BJ (cell line): ENCODE data around the gene PLCG1. TPM values are rescaled to one million over a fixed set of nuclear protein-coding genes. Genes with fewer than 3 reads are reported as not detected.

Experiments
- CTCF ChIA-PET: fragments of 350-600 bp; formaldehyde crosslinking; extraction: SDS; loops from one replicate; lab custom pipeline; 2021; ENCODE audit warnings: antibody characterized with exemption, inconsistent platforms; lab: Yijun Ruan, JAX
- POLR2A ChIA-PET: fragments of 300-600 bp; sonication (Branson Sonifier 250); formaldehyde crosslinking; extraction: SDS; loops from one replicate; lab custom pipeline; 2021; ENCODE audit warnings: antibody characterized with exemption; lab: Charles Lee
- DNase-seq: peaks from one replicate; pipeline ENCODE4 v3.0.0-alpha.2; 2011; ENCODE audit warnings: low read depth
- H3K27me3 ChIP-seq: 2 replicates; pipeline ENCODE4 v1.6.0; 2011; ENCODE audit warnings: low read length; ENCODE audit not compliant: control insufficient read depth, insufficient read depth
- H3K36me3 ChIP-seq: 2 replicates; pipeline ENCODE4 v1.5.1; 2011; ENCODE audit warnings: low read length; ENCODE audit not compliant: control insufficient read depth, insufficient read depth
- H3K4me3 ChIP-seq: 2 replicates; pipeline ENCODE4 v1.5.1; 2011; ENCODE audit warnings: low read depth, mild to moderate bottlenecking, control low read depth, low read length
- CTCF ChIP-seq: IDR thresholded peaks from 2 replicates; pipeline ENCODE4 v1.5.1; 2011; ENCODE audit warnings: low read depth, mild to moderate bottlenecking, control low read depth, inconsistent platforms, low read length, moderate library complexity; ENCODE audit not compliant: insufficient read depth
- polyA plus RNA-seq: library from polyadenylated mRNA; depleted of rRNA; stranded (reverse); fragments of >200 nt; gene quantifications from 2 replicates; pipeline ENCODE4 v1.2.3, GENCODE V29; 2011

Gene PLCG1
- polyA plus RNA-seq, 1 experiment, result 46.5 TPM

- CTCF ChIA-PET, result no interaction called here
- no peak for DNase-seq
- H3K4me3 ChIP-seq, result no peak overlapping the region
- H3K36me3 ChIP-seq, result peaks cover 7% of the 10 kb centered on the region
- no peak for TF ChIP-seq CTCF
- POLR2A ChIA-PET, result interaction anchor here (0.6 kb wide), 1 partner anchor 26 kb away, joined by 7 read pairs; no protein-coding TSS in a partner anchor
- no peaks in the 10 kb centered on the region for H3K27me3 ChIP-seq
Observed at GRCh38 chr20:41196653-41197225, 59.4 kb downstream of the PLCG1 start.

GRCh38 chr20:41198443-41198842, 61.1 kb downstream of the PLCG1 start:
- CTCF ChIA-PET, result interaction anchor here (1.5 kb wide), 1 partner anchor 11 kb away, joined by 3 read pairs; no protein-coding TSS in a partner anchor
- Histone ChIP-seq H3K4me3 (no peak overlapping the region), H3K36me3 (peaks cover 4% of the 10 kb centered on the region), H3K27me3 (no peaks in the 10 kb centered on the region)
- POLR2A ChIA-PET, result no interaction called here
- no peak for DNase-seq
- TF ChIP-seq CTCF, result no peak

- no peak for TF ChIP-seq CTCF
- peaks cover 12% of the 10 kb centered on the region for H3K36me3 ChIP-seq
- no peak for DNase-seq
- H3K27me3 ChIP-seq, result no peaks in the 10 kb centered on the region
- ChIA-PET CTCF (interaction anchor here (0.8 to 1.3 kb wide), 3 partner anchors 12 to 140 kb away, joined by 3 to 4 read pairs (median 4); partner anchors contain the start of gene LPIN3), POLR2A (no interaction called here)
- H3K4me3 ChIP-seq, result no peak overlapping the region
Observed at GRCh38 chr20:41200446-41201202, 63.3 kb downstream of the PLCG1 start.

GRCh38 chr20:41201760-41202159, 64.4 kb downstream of the PLCG1 start:
- DNase-seq, result no peak
- CTCF ChIA-PET, result interaction anchor here (1.3 to 2.7 kb wide), 3 partner anchors 12 to 139 kb away, joined by 4 to 8 read pairs (median 4); partner anchors contain the start of gene LPIN3
- TF ChIP-seq CTCF, result no peak
- Histone ChIP-seq H3K36me3 (peaks cover 12% of the 10 kb centered on the region), H3K4me3 (no peak overlapping the region), H3K27me3 (no peaks in the 10 kb centered on the region)
- POLR2A ChIA-PET, result no interaction called here

- CTCF ChIA-PET, result interaction anchor here (1.3 to 2.7 kb wide), 2 partner anchors 13 to 30 kb away, joined by 4 to 8 read pairs; no protein-coding TSS in a partner anchor
- DNase-seq, result no peak
- no peak for TF ChIP-seq CTCF
- POLR2A ChIA-PET, result no interaction called here
- peaks cover 12% of the 10 kb centered on the region for H3K36me3 ChIP-seq
- no peaks in the 10 kb centered on the region for H3K27me3 ChIP-seq
- H3K4me3 ChIP-seq, result no peak overlapping the region
Observed at GRCh38 chr20:41202426-41202825, 65.1 kb downstream of the PLCG1 start.
